ENCODE measurements around the gene BICD1. TPM values are rescaled to one million over a fixed set of nuclear protein-coding genes. Genes with fewer than 3 reads are reported as not detected.
"Not testable (repeated sequence)": the region's sequence is repeated elsewhere in the genome, so short reads cannot be mapped to it uniquely, and the experiment has no call there.

The BICD1 gene
- polyA plus RNA-seq, 6 donors from 2014 or later, result 2.9 to 20.6 (median 13.1) TPM

GRCh38 chr12:32273063-32273522 is 166.4 kb downstream of the BICD1 start:
- Mint-ChIP-seq H3K9me3 (no peaks in the 10 kb centered on the region), H3K27me3 (no peaks in the 10 kb centered on the region), H3K4me3 (peak overlapping the region; percentile 25 to 87 (median 80)), H3K4me1 (peaks cover 32 to 40% (median 35%) of the 10 kb centered on the region in 3 donors), H3K27ac (peak overlapping the region; percentile 93 to 99 (median 97)), H3K36me3 (peaks cover 0 to 2% of the 10 kb centered on the region in 2 donors)
- ATAC-seq (ENCODE audit: low read depth in 2 of 2) (peak; percentile 50 to 54), DNase-seq (peak; percentile 7)

DNA sequence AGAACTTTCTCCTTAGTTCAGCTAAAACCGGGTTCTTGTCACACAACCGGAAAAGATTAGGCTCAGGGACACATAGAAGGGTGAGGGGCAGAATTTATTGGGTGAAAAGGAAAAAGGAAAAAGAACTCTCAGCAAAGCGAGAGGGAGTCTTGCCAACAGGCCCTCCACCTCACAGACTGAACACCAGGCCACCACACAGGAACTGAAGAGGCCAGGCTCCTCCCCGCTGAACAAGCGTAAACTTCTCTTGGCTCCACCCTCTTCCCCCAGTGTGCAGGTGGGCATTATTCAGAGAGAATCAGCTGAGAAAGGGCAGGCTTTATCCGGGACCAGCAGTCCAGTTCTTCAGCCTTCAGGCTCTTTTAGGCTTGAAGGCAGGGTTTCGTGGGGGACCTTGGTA is 167.1 kb downstream of the BICD1 start:
- H3K27ac Mint-ChIP-seq, result peak overlapping the region; percentile 93 to 99 (median 97)
- H3K4me3 Mint-ChIP-seq, result peak overlapping the region; percentile 25 to 88 (median 80)

DNA sequence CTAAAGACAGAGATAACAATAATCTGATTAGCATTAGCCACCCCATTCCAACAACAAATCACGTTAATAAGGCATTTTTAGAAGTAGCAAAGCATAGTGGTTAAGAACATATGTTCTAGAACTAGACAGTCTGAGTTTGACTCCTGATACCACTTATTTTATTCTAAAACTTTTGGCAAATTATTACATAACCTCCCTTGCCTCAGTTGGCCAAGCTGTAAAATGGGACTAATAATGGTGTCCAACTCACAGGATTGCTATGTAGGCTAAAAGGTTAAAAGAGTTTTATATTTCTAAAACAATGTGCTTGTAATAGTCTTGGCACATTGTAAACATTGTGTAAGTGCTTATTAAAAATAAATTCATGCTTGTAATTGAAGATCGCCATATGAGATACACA is 168.0 kb downstream of the BICD1 start:
- Mint-ChIP-seq H3K36me3 (peaks cover 0 to 5% of the 10 kb centered on the region in 2 donors), H3K27ac (peak overlapping the region in 1 of 6 donors; percentile 93), H3K4me1 (peaks cover 32 to 40% (median 35%) of the 10 kb centered on the region in 3 donors), H3K4me3 (no peak overlapping the region), H3K27me3 (no peaks in the 10 kb centered on the region), H3K9me3 (no peaks in the 10 kb centered on the region)
- no peak for DNase-seq
- no peak for ATAC-seq (ENCODE audit: low read depth in 2 of 2)

More for the DNA sequence above, 167.1 kb downstream of the BICD1 start:
- peak; percentile 93 for ATAC-seq (ENCODE audit: low read depth in 2 of 2)
- Mint-ChIP-seq H3K9me3 (no peaks in the 10 kb centered on the region), H3K4me1 (peaks cover 32 to 40% (median 35%) of the 10 kb centered on the region in 3 donors), H3K27me3 (no peaks in the 10 kb centered on the region), H3K36me3 (peaks cover 0 to 5% of the 10 kb centered on the region in 2 donors)
- peak; percentile 63 for DNase-seq

DNA sequence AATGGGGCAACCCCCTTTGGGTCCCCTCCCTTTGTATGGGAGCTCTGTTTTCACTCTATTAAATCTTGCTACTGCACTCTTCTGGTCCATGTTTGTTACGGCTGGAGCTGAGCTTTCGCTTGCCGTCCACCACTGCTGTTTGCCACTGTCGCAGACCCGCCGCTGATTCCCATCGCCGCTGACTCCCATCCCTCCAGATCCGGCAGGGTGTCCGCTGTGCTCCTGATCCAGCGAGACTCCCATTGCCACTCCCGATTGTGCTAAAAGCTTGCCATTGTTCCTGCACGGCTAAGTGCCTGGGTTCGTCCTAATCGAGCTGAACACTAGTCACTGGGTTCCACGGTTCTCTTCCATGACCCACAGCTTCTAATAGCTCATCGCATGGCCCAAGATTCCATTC is 168.9 kb downstream of the BICD1 start:
- not testable (repeated sequence) for DNase-seq; H3K36me3 Mint-ChIP-seq; H3K27me3 Mint-ChIP-seq; H3K9me3 Mint-ChIP-seq; ATAC-seq (ENCODE audit: low read depth in 2 of 2)
- peaks cover 32 to 40% (median 35%) of the 10 kb centered on the region in 3 donors for H3K4me1 Mint-ChIP-seq
- peak overlapping the region in 3 of 6 donors; percentile 2 to 65 (median 58) for H3K27ac Mint-ChIP-seq
- H3K4me3 Mint-ChIP-seq, result peak overlapping the region in 1 of 8 donors; percentile 61

GRCh38 chr12:32277774-32278173 is 171.1 kb downstream of the BICD1 start:
- Mint-ChIP-seq H3K4me3 (no peak overlapping the region), H3K36me3 (peaks cover 5 to 12% of the 10 kb centered on the region in 2 donors), H3K27ac (peak overlapping the region in 1 of 6 donors; percentile 12), H3K9me3 (no peaks in the 10 kb centered on the region), H3K4me1 (peaks cover 13 to 18% (median 14%) of the 10 kb centered on the region in 3 donors), H3K27me3 (no peaks in the 10 kb centered on the region)
- ATAC-seq (ENCODE audit: low read depth in 2 of 2), result no peak
- DNase-seq, result no peak

GRCh38 chr12:32281098-32281497 is 174.5 kb downstream of the BICD1 start:
- Mint-ChIP-seq H3K9me3 (no peaks in the 10 kb centered on the region), H3K36me3 (peaks cover 5 to 12% of the 10 kb centered on the region in 2 donors), H3K4me3 (no peak overlapping the region)

GRCh38 chr12:32284561-32284960 is 177.9 kb downstream of the BICD1 start:
- DNase-seq (no peak), ATAC-seq (ENCODE audit: low read depth in 2 of 2) (no peak)
- peaks cover 0 to 12% of the 10 kb centered on the region in 2 donors for H3K36me3 Mint-ChIP-seq
- peaks cover 0 to 6% (median 0%) of the 10 kb centered on the region in 3 donors for H3K4me1 Mint-ChIP-seq
- no peaks in the 10 kb centered on the region for H3K9me3 Mint-ChIP-seq
- H3K27me3 Mint-ChIP-seq, result no peaks in the 10 kb centered on the region
- no peak overlapping the region for H3K27ac Mint-ChIP-seq
- H3K4me3 Mint-ChIP-seq, result no peak overlapping the region

More at GRCh38 chr12:32281098-32281497, 174.5 kb downstream of the BICD1 start:
- Mint-ChIP-seq H3K4me1 (no peaks in the 10 kb centered on the region), H3K27me3 (no peaks in the 10 kb centered on the region), H3K27ac (no peak overlapping the region)
- ATAC-seq (ENCODE audit: low read depth in 2 of 2) (no peak), DNase-seq (no peak)

DNA sequence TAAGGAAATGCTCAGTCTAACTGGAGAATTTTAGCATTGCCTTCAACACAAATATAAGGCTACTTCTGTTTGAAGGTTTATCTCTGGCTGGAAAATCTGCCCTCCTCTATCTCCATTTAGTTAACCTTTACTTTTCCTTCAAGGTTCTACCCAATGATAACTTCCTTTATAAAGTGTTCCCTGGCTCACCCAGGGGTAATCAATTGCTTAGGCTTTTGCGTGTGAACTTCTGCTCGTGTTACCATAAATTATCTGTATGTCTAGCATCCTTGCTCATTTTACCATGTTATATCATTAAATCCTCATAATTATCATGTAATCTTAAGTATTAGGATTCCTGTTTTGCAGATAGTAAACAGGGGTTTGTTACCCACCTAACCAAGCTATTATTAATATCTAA is 178.4 kb downstream of the BICD1 start:
- Mint-ChIP-seq H3K9me3 (no peaks in the 10 kb centered on the region), H3K4me1 (peaks cover 0 to 6% (median 0%) of the 10 kb centered on the region in 3 donors), H3K4me3 (no peak overlapping the region), H3K27ac (no peak overlapping the region), H3K36me3 (peaks cover 0 to 12% of the 10 kb centered on the region in 2 donors), H3K27me3 (no peaks in the 10 kb centered on the region)
- DNase-seq, result no peak
- no peak for ATAC-seq (ENCODE audit: low read depth in 2 of 2)

DNA sequence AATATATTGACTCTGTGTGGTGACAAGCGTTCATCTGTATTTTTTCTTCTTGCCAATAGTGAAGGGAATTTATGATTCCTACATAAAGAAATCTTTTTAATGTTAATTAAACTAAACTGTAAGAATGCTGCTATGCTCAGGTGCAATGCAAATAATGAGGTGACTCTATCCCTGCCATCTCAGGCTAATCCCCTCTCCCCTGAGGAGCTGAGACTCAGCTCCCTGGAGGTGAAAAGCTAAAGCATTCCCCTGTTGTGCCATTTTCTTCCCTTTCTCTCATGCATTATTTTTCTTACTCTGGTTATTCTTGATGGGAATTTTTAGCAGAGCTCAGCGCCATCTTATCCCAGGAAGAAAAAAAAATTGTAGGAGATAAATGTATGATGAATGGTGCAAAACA is 178.8 kb downstream of the BICD1 start:
- Mint-ChIP-seq H3K27me3 (no peaks in the 10 kb centered on the region), H3K4me1 (peaks cover 1 to 6% (median 3%) of the 10 kb centered on the region in 3 donors)

DNA sequence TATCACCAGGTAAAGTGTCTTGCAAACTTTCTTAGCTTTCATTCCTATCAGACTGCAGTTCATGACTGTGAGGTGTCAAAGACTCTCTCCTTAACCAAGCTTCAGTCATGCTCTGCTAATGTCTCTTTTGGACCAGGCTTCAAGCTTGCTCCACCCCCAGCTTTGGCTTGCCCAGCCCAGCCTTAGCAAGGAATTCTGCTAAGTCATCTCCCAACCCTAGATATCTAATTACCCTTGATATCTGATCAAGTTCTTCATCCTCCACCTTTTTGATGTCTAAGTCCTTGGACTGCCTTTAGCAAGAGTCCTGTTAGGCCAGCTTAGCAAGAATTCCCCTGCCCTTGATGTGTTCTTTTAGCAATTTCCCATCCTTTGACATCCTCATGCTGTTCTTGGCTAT is 183.8 kb downstream of the BICD1 start:
- DNase-seq (no peak), ATAC-seq (ENCODE audit: low read depth in 2 of 2) (no peak)
- peaks cover 6 to 12% (median 10%) of the 10 kb centered on the region in 3 donors for H3K4me1 Mint-ChIP-seq
- H3K27me3 Mint-ChIP-seq, result no peaks in the 10 kb centered on the region
- peak overlapping the region in 1 of 6 donors; percentile 81 for H3K27ac Mint-ChIP-seq
- no peak overlapping the region for H3K4me3 Mint-ChIP-seq
- peaks cover 0 to 6% of the 10 kb centered on the region in 2 donors for H3K36me3 Mint-ChIP-seq
- no peaks in the 10 kb centered on the region for H3K9me3 Mint-ChIP-seq

More for the DNA sequence above, 178.8 kb downstream of the BICD1 start:
- Mint-ChIP-seq H3K4me3 (no peak overlapping the region), H3K9me3 (no peaks in the 10 kb centered on the region), H3K27ac (no peak overlapping the region), H3K36me3 (peaks cover 0 to 12% of the 10 kb centered on the region in 2 donors)
- no peak for DNase-seq
- no peak for ATAC-seq (ENCODE audit: low read depth in 2 of 2)

DNA sequence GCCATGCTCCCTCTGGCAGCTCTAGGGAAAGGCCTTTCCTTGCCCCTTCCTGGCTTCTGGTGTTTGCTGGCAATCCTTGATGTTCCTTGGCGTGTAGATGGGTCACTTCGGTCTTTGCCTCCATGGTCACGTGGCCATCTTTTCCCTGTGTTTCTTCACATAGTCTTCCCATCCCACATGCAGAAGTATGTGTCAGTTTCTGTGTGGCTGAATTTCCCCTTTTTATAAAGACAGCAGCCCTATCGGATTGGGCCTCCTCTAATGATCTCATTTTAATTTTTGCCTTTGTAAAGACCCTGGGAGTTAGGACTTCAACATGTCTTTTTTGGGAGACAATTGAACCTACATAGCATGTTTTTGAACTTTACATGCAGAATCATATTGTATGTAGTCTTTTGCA is 185.5 kb downstream of the BICD1 start:
- Mint-ChIP-seq H3K27me3 (no peaks in the 10 kb centered on the region), H3K4me1 (peaks cover 10 to 12% (median 12%) of the 10 kb centered on the region in 3 donors), H3K27ac (peak overlapping the region in 2 of 6 donors; percentile 16 to 24), H3K36me3 (peaks cover 0 to 6% of the 10 kb centered on the region in 2 donors), H3K4me3 (no peak overlapping the region), H3K9me3 (no peaks in the 10 kb centered on the region)
- DNase-seq (no peak), ATAC-seq (ENCODE audit: low read depth in 2 of 2) (no peak)

DNA sequence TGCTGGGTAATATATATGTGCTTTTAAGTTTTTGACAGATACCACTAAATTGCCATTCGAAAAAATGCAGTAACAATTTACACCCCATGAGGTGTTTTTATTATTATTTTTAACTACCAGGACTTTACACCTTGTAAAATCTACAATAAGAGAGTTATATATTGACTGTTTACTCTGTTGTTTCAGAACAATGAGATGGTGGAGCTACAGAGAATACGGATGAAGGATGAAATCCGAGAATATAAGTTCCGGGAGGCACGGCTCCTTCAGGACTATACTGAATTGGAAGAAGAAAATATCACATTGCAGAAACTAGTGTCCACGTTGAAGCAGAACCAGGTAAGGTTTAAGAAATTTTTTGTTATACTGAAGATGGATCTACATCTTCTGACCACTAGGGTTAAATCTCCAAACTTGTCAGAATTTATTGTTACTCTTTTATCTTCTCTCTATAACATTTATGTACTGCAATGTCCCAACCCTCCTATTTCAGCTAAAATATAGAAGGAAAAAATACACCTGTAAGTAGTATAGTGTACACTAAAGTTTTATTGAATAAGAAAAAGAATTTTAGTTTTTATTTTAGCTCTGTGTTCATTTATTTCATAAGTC is 187.3 kb downstream of the BICD1 start:
- H3K9me3 Mint-ChIP-seq, result no peaks in the 10 kb centered on the region
- no peak overlapping the region for H3K4me3 Mint-ChIP-seq
- H3K4me1 Mint-ChIP-seq, result peaks cover 10 to 20% (median 12%) of the 10 kb centered on the region in 3 donors
- H3K27ac Mint-ChIP-seq, result no peak overlapping the region
- DNase-seq (no peak), ATAC-seq (ENCODE audit: low read depth in 2 of 2) (no peak)
- no peaks in the 10 kb centered on the region for H3K27me3 Mint-ChIP-seq
- H3K36me3 Mint-ChIP-seq, result peaks cover 0 to 6% of the 10 kb centered on the region in 2 donors

- H3K27me3 Mint-ChIP-seq, result no peaks in the 10 kb centered on the region
- H3K9me3 Mint-ChIP-seq, result no peaks in the 10 kb centered on the region
- no peak for DNase-seq
- no peak for ATAC-seq (ENCODE audit: low read depth in 2 of 2)
- H3K4me1 Mint-ChIP-seq, result peaks cover 20 to 39% (median 23%) of the 10 kb centered on the region in 3 donors
- H3K36me3 Mint-ChIP-seq, result peaks cover 0 to 6% of the 10 kb centered on the region in 2 donors
- H3K27ac Mint-ChIP-seq, result peak overlapping the region in 2 of 6 donors; percentile 20 to 92
- no peak overlapping the region for H3K4me3 Mint-ChIP-seq
Measured at GRCh38 chr12:32296567-32296966, 189.9 kb downstream of the BICD1 start.

DNA sequence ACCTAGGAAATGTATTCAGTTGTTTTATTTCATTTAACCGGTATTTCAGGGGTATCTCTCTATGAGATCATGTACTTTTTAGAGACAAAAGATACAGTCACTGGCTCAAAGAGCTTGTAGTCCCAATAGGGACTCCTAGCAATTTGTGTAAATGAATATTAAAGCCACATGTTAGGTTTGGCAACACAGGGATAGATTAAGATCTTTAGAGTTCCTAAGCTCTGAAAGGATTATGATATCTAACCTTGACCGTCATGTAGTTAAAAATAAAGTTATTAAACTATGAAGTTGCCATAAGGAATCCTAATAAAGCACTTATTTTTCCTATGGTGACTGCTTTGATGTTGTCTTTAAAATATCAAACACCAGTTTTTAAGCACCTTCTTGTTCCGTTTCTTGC is 192.3 kb downstream of the BICD1 start:
- peaks cover 19 to 50% (median 22%) of the 10 kb centered on the region in 3 donors for H3K4me1 Mint-ChIP-seq
- ATAC-seq (ENCODE audit: low read depth in 2 of 2) (no peak), DNase-seq (no peak)
- H3K9me3 Mint-ChIP-seq, result no peaks in the 10 kb centered on the region
- H3K27ac Mint-ChIP-seq, result peak overlapping the region; percentile 9 to 97 (median 78)
- H3K36me3 Mint-ChIP-seq, result peaks cover 0 to 2% of the 10 kb centered on the region in 2 donors
- no peaks in the 10 kb centered on the region for H3K27me3 Mint-ChIP-seq
- H3K4me3 Mint-ChIP-seq, result peak overlapping the region in 2 of 8 donors; percentile 27 to 72
